HG02885 (cell line): ENCODE data around the gene CGREF1.

Source experiments
- ATAC-seq: cut with Tn5 transposase; IDR thresholded peaks from one replicate; pipeline ENCODE4 v1.9.1; 2021; ENCODE audit warnings: mild to moderate bottlenecking; ENCODE audit not compliant: unreplicated experiment, poor library complexity

The CGREF1 gene

GRCh38 chr2:27118525-27119329, at the start of gene CGREF1:
CGREF1 (minus strand) TSS chr2:27119128; CDS start chr2:27104366, 14,762 bp downstream.
- no peak for ATAC-seq

DNA sequence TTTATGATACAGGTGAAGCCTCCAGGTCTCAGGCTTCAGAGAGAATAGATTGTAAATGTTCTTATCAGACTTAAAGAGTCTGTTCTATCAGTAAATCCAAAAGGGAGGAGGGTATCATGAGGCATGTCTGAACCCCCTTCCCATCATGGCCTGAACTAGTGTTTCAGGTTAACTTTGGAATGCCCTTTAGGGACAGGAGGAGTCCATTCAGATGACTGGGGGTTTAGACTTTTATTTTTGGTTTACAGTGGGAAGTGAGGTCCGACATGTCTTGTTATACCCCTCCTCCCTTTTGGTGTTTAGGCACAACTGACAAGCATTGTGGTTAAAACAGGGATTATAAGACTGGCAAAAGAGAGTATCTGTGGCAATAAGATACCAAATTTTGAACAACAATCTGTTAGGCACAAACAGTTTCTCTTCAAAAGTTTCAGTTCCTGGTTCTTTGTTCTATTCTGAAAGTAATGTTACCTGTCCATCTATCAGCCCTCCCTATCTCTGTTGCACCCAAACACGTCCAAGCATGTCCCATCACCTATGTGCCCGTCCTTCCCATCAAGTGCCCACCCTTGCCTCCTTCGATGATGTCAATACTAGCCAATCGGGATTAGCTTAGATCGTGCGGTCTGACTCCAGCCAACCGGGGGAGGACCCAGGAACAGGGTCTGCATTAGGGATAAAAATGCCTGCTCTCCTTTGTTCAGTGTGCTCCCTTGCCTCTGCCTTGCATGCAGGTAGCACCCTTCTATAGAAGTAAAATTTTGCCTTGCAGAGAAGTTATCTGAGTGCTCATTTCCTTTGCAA, 46.2 kb upstream of the CGREF1 start:
- ATAC-seq, result no peak

- ATAC-seq, result no peak
These were observed 43.5 kb upstream of the CGREF1 start for GRCh38 chr2:27162151-27163121.

GRCh38 chr2:27160191-27160590, 41.3 kb upstream of the CGREF1 start:
- ATAC-seq, result no peak

GRCh38 chr2:27159271-27159670, 40.3 kb upstream of the CGREF1 start:
- no peak for ATAC-seq

DNA sequence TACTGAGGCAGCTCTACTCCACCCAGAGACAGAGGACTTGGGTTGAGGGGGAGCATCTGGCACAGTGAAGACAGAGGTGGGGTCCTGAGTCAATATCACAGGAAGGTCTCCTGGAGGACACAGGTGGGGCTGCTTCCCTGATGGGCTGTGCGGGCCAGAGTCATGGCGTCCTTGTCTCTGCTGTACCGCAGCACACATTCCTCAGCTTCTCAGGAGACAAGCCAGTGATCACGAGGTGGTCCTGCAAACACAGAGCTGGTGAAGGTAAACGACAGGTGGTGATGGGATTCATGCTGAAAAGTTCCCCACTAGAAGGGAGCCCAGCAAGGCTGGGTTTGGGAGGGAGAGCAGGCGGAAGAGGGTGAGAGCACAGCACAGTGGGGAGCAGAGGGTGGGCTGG, 39.5 kb upstream of the CGREF1 start:
- no peak for ATAC-seq

- no peak for ATAC-seq
These were observed 36.2 kb upstream of the CGREF1 start for GRCh38 chr2:27155069-27155520.

- no peak for ATAC-seq
These were observed 35.6 kb upstream of the CGREF1 start for GRCh38 chr2:27154488-27154887.

- no peak for ATAC-seq
These were observed 34.0 kb upstream of the CGREF1 start for GRCh38 chr2:27152796-27153464.

DNA sequence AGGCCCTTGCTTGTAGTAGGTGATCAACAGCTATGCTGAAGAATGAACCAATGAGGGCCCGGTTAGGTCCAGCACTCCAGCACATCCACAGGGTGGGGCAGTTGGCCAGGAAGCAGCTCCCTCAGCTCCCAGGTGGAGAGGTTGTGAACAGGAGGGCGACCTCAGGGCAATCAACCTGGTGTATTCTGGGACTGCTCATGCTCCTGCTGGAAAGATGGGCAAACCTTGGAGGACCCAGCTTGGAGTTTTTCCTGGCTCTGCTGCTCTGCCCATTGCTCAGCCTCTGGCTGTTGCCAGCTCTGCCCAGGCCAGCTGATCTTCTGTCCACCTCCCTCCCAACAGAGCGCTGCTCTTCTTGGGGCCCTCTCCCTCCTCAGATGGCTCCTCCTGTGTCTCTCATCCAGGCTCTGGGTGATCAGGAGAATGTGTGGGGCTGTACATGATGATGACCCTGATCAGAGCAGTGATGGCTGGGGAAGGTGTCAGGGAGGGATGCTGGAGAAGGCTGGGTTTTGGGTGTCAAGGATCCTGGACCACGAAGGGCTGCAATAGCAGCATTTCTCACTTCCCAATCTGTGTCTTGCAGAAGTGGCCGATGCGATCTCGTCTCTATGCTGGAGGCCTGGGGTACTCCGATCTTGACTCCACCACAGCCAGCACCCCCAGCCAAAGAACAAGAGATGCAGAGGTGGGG, 33.3 kb upstream of the CGREF1 start:
- no peak for ATAC-seq

- no peak for ATAC-seq
These were observed 31.8 kb upstream of the CGREF1 start for GRCh38 chr2:27150639-27151230.

DNA sequence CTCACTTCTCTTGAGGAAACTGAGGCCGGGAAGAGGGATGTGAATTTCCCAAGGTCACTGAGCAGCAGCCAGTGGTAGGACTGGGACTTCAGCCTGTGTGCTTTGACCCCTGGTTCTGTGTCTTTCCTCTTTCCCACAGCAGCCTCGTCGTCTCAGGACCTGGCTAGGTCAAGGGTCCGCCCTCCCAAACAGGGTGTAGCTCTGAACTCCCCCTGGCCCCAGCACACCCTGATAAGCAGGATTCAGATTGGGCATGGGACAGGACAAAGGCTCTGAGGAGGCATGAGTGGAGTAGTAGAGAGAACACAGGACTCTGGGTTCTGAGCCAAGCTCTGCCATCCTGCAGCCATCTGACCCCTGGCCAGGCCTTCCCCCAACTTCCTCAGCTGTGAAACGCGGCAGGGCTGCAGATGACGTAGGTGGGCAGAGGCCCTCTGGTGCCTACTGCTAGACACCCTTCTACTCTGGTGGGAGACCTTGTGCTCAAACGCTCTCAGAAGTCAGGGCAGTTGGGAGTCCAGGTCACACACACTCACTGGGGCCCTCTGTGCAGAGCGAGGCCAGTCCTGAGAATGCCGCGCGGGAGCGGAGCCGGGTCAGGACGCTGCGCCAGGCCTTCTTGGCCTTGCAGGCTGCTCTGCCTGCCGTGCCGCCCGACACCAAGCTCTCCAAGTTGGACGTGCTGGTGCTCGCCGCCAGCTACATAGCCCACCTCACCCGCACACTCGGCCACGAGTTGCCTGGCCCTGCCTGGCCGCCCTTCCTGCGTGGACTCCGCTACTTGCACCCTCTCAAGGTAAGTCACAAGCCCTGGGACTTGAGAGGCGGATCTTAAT, 30.9 kb upstream of the CGREF1 start:
- no peak for ATAC-seq

DNA sequence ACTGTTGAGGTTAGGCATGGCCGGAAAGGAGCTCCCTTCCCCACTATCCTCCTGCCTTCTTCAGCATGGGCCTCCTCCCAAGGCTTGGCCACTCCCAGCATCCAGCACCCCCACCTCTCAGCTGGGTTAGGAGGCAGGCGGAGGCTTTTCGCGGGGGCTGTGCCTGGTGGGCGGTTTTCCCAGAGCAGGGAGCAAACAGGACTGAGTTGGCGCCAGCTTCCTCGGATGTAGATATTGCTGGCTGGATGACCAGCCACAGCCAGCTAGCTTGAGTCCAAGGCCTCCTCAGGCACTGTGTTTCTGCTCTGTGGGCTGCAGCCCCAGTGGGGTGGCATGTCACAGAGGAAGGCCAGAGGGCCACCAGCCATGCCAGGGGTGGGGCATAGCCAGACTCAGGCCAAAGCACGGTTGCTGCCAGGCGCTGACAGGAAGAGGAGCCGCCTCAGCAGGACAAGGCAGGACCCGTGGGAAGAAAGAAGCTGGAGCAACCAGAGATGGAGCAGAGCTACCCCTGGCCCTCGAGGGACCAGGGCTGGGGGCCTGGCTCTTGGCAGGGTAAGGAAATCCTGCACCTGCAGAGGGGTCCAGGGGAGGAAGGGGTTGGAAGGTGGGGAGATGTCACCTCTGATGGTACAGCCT, 30.0 kb upstream of the CGREF1 start, which contains the start of gene TCF23:
TCF23 (plus strand) TSS at position 204 of the 639 bp plus-strand sequence; CDS start at position 334, 130 bp downstream.
- ATAC-seq, result no peak

GRCh38 chr2:27147935-27148334, 29.0 kb upstream of the CGREF1 start:
- ATAC-seq, result no peak

DNA sequence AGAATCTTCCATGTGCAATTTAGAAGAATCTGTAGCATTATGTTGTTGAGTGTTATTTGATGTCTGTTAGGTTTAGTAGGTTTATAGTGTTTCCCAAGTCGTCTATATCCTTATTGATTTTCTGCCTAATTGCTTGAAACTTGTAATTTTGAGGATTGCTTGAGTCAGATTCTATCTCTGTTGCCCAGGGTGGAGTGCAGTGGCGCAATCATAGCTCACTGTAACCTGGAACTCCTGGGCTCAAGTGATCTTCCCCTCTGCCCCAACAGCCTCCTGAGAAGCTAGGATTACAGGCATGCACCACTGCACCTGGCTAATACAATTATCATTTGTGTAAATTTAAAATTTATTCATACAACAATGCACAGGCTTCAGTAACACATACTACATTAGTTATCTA, 26.8 kb upstream of the CGREF1 start:
- no peak for ATAC-seq

DNA sequence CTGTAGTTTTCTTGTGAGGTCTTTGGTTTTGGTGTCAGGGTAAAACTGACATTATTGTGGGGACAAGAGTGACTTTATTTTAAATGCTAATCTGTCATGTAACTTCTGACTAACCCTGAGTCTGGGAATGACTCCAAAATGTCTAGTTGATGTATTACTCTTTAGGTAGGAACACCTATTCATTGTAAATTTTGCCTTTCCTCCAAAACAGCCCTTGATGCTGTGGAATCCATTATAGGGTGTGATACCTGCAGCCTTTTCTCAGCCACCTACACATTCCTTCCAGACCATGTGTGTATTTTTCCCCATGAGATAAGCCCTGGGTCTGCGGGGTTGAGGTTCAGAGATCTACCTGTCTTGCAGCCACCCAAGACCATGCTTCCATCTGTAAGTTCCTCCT, 24.4 kb upstream of the CGREF1 start:
- ATAC-seq, result no peak

DNA sequence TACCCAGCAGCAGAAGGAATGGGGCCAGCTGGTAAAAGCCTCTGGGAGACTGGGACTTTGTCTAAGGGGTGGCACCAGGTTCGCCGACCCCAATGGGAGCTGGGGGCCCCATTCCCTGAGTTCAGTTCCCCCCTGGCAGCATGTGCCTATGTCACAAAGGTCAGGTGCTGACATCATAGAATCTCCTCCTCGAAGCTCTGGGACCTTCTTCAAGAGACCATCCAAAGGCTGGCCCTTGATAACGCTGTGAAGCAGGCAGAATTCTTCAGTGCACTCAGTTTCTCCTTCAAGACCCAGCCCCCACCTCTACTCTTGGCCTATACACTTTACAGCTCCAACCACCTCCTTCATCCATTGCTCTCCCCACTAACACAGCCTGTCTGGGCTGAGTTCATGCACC, 20.4 kb upstream of the CGREF1 start, which contains the start of gene PRR30:
PRR30 (minus strand) TSS at position 101 of the 400 bp plus-strand sequence. CDS start 1,081 bp downstream, outside the sequence.
- no peak for ATAC-seq
